HG03521 (cell line): ENCODE data around the gene SH3BP5L.

Experiments
- ATAC-seq: cut with Tn5 transposase; IDR thresholded peaks from one replicate; pipeline ENCODE4 v1.9.1; 2021; ENCODE audit warnings: mild to moderate bottlenecking, moderate library complexity; ENCODE audit not compliant: unreplicated experiment

SH3BP5L gene

GRCh38 chr1:248851390-248851789 is 25.7 kb upstream of the SH3BP5L start:
- no peak for ATAC-seq

GRCh38 chr1:248850536-248851251 is 25.0 kb upstream of the SH3BP5L start:
- no peak for ATAC-seq

DNA sequence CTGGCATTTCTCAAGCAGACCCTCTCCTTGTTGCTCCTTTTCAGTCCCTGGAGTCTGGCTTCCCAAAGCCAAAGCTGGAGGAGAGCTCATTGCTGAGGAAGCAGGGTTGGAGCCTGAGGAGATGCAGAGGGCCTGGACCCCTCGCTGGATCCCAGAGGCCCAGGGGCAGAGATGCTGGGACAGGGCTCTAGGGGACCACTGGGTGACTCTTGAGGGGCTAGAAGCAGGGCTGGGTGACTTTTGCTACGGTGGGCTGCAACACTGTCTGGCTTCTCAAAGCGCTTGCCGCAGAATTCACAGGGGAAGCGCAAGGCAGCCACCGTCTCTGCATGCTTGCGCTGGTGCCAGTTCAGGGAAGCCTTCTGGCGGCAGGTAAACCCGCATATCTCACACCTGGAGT is 24.4 kb upstream of the SH3BP5L start:
- no peak for ATAC-seq

DNA sequence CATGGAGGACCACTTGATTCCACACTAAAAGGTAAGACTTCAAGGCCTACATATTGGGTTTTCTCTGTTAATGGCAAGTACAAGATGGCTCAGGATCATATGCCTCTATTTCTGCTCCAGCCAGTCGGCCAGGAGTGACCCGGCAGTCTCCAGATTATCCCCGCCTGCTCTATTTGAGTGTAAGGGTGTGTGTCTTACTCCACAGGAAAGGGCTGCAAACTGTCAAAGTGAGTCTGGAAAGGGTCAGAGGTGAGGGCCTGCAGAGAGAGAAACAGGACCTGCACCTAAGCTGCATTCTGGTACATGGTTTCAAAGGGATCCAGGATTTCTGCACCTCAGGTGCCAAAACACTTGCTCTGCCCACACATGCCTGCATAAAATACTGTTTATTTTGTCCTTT is 23.9 kb upstream of the SH3BP5L start:
- ATAC-seq = no peak

- no peak for ATAC-seq
Measured at GRCh38 chr1:248849152-248849551, 23.4 kb upstream of the SH3BP5L start.

GRCh38 chr1:248848602-248849001 is 22.9 kb upstream of the SH3BP5L start:
- ATAC-seq = no peak

DNA sequence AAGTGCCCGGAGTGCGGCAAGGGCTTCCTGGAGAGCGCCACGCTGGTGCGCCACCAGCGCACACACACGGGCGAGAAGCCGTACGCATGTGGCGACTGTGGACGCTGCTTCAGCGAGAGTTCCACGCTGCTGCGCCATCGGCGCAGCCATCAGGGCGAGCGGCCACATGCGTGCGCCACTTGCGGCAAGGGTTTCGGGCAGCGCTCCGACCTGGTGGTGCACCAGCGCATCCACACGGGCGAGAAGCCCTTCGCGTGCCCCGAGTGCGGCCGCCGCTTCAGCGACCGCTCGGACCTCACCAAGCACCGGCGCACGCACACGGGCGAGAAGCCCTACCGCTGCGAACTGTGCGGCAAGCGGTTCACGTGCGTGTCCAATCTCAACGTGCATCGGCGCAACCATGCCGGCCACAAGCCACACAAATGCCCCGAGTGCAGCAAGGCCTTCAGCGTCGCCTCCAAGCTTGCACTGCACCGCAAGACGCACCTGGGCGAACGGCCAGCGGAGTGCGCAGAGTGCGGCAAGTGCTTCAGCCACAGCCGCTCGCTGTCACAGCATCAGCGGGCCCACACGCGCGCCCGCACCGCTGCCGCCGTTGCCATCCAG is 22.3 kb upstream of the SH3BP5L start:
- ATAC-seq = no peak

GRCh38 chr1:248847181-248847955 is 21.7 kb upstream of the SH3BP5L start:
- no peak for ATAC-seq

GRCh38 chr1:248844526-248844925 is 18.8 kb upstream of the SH3BP5L start:
- no peak for ATAC-seq

GRCh38 chr1:248843687-248844086 is 18.0 kb upstream of the SH3BP5L start:
- no peak for ATAC-seq

DNA sequence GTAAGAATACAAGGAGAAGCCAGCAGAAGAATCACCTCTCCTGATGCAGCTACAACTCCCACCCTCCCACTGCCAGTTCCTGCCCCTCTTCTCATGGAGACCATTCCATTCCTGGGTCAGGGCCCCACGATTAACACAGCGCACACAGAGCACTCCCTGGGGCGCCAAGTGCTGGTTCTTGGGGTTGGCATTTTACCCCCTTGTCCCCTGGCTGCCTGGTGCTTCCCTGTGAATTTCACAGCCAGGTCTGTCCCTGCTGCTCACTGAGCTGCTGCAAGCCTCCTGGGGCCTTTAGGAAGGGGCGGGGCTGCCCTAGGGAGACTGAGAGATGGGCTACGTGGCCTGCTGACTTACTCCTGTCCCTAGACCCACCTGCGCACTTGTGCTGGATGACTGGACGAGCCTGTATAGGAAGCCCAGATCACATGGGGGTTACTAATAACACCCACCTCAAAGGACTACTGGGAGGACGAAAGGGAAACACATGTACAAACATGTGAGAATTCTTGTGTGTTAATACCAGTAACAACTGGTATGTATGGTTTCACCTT is 17.1 kb upstream of the SH3BP5L start:
- ATAC-seq = no peak

DNA sequence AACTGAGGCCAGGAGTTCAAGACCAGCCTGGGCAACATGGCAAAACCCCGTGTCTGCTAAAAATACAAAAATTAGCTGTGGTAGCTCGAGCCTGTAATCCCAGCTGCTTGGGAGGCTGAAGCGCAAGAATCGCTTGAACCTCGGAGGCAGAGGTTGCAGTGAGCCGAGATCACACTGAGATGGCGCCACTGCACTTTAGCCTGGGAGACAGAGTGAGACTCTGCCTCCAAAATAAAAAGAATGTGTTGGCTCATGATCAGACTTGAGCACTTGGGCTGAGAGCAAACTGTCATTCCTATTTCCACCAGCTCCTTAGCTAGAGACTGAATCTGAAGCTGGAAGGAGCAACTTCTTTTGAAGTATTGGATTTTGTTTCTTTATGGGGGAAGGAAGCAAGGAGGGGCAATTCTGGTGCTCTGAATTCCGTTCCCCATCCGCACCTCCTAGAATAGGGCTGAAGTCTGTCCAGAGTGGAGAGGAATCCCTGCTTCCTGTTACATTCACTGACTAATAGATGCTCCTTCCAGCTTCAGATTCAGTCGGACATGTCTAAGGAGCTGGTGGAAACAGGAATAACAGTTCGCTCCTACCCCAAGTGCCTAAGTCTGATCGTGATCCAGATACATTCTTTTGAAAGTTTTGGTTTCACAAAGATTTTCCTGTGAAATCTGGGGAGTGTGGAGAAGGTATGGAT is 16.1 kb upstream of the SH3BP5L start:
- ATAC-seq = no peak

DNA sequence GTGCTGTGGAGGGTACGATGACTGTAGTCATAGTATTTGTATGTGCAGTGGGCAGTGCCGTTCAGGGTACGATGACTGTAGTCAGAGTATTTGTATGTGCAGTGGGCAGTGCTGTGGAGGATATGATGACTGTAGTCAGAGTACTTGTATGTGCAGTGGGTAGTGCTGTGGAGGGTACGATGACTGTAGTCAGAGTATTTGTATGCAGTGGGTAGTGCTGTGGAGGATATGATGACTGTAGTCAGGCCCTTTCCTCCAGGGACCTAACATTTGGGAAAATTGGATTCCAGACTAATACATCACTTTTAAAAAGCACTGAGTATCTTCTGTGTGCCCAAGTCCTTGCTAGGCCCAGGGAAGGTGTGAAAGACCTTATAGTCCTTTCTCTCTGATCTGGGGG is 15.2 kb upstream of the SH3BP5L start:
- ATAC-seq = no peak

DNA sequence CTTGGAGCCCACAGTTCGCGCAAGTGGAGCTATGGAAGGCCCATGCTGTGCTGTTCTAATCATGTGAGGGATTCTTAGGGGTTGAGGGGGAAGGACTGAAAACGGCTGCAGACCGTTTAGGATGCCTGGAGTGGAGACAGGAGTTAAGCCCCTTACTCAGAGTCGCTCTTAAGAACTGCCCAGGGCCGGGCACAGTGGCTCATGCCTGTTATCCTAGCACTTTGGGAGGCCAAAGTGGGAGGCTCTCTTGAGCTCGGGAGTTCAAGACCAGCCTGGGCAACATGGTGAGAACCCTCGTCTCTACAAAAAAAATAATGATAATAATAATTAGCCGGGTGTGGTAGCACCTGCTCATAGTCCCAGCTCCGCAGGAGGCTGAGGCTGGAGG is 13.4 kb upstream of the SH3BP5L start:
- ATAC-seq = no peak

DNA sequence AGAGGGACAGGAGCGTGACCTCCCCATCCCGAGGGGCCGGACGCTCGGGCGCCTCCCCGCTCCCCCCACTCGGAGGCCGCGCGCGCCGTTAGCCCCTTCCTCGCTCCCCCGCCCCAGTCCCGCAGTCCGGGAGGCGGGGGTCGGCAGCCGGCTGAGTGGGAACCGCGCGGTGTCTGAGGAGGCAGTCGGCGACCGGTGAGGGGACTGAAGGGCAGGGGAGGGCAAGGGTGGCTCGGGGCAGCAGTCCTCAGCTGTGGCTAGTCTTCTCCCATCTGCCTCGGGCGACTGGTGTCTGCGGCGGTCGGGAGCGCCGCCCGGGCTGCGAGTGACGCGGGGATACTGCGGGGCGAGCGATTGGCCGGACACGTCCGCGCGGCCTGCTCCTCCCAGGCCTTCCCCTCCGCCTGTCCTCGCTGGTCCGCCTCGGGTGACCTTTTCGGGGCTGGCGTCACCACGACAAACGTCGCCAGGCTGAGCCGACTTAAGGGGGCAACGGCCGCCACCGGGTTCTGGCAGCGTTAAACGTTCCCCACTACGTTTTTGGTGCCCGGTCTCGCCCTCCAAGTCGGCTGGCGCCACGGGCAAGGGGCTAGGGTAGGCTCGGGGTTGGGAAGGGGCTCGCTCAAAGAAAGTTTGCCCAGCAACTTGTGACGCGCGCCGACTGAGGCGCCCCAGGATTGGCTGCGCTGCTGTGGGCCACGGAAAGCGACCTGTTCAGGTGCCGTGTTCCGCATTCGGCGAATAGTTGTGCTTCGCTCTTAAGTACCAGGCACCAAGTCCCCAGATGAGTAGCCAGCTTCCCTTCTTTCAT is 12.8 kb upstream of the SH3BP5L start:
- peak; percentile 55 for ATAC-seq

- ATAC-seq = peak; percentile 82
Measured at GRCh38 chr1:248837781-248838356, 12.2 kb upstream of the SH3BP5L start, which contains the start of gene ZNF672. ZNF672 (plus strand) TSS chr1:248838224; CDS start chr1:248847275, 9,051 bp downstream.

DNA sequence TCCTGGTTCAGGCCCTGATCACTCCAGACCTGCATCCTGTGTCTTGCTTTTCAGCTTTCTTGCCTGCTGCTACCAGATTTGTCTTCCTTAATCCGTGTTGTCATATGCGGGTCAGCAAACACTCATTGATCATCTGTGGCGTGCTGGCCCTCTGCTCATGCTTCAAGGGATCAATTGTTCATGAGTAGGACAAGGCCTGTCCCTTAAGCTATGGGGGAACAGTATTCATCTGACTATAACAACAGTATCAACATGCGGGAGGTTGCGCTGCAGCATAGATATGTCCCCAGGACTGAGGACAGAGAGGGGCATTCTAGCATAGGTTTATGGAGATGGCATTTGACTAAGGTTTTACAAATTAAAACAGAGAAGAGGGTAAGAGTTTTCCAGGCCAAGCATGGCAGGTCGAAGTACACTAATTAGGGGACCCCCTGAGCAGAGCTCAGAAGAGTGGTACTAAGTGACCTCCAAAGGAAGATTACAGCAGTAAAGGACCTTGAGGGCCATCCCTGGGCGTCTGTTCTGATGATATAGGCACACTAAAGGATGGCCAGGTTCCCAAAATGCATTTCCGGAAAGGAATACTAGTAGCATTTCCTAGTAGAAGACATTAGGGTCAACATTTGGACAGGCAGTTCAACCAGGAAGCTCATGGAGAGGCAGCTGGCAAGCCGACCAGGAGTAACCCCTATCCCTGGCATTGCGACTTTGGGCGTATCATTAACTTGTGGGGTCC is 11.5 kb upstream of the SH3BP5L start:
- ATAC-seq = no peak

- no peak for ATAC-seq
Measured at GRCh38 chr1:248834343-248834940, 8.7 kb upstream of the SH3BP5L start.

DNA sequence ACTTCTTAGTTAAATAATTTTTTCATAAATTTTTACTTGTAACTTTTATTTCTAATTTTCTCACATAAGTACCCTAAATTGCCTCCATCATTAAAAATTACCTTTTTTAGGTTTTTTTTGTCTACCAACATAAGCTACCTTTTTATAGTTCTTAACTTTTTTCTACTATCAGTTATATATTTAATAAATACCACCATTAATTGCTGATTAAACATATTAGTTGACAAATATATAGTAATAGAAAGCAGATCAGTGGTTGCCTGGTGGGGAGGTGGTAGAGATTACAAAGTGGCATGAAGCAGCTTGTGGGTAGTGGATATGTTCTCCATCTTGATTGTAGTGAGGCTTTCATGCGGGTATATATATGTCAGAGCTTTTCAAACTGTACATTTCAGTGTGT is 6.1 kb upstream of the SH3BP5L start:
- no peak for ATAC-seq
